Measurements from ENCODE around the gene SLC25A21.
"Not testable (repeated sequence)": the region's sequence is repeated elsewhere in the genome, so short reads cannot be mapped to it uniquely, and the experiment has no call there.

The SLC25A21 gene

GRCh38 chr14:37078131-37078530, 94.3 kb downstream of the SLC25A21 start:
- no peak for ATAC-seq
- no peak for TF ChIP-seq POU6F1 (CRISPR knock-in tag; IDR thresholded peaks at IDR 0.05; ENCODE audit: borderline replicate concordance, low read depth)
- no peak for TF ChIP-seq ZC3H10 (CRISPR knock-in tag; IDR thresholded peaks at IDR 0.05)
- no peak for TF ChIP-seq CSRNP3 (CRISPR knock-in tag; IDR thresholded peaks at IDR 0.05)
- TF ChIP-seq TOX (CRISPR knock-in tag; IDR thresholded peaks at IDR 0.05; ENCODE audit: borderline replicate concordance) = no peak
- no peak for TF ChIP-seq ISL1 (CRISPR knock-in tag; IDR thresholded peaks at IDR 0.05)
- no peak for TF ChIP-seq BACH2 (CRISPR knock-in tag; IDR thresholded peaks at IDR 0.05; ENCODE audit: borderline replicate concordance)
- no peak for TF ChIP-seq SNAI2 (CRISPR knock-in tag; IDR thresholded peaks at IDR 0.05)
- no peak for TF ChIP-seq ZNF70 (CRISPR knock-in tag; IDR thresholded peaks at IDR 0.05)
- no peak for TF ChIP-seq ZFP30 (CRISPR knock-in tag; IDR thresholded peaks at IDR 0.05)

GRCh38 chr14:37074320-37074719, 98.1 kb downstream of the SLC25A21 start:
- ATAC-seq = not testable (repeated sequence)

- TF ChIP-seq ZFP30 (CRISPR knock-in tag; IDR thresholded peaks at IDR 0.05) (no peak), ARNTL (CRISPR knock-in tag; IDR thresholded peaks at IDR 0.05; ENCODE audit: borderline replicate concordance, low read depth) (no peak), ZC3H10 (CRISPR knock-in tag; IDR thresholded peaks at IDR 0.05) (no peak), CSRNP3 (CRISPR knock-in tag; IDR thresholded peaks at IDR 0.05) (no peak), PATZ1 (CRISPR knock-in tag; IDR thresholded peaks at IDR 0.05; ENCODE audit: borderline replicate concordance) (no peak), ZNF70 (CRISPR knock-in tag; IDR thresholded peaks at IDR 0.05) (no peak), TSHZ2 (CRISPR knock-in tag; IDR thresholded peaks at IDR 0.05) (no peak), TOX (CRISPR knock-in tag; IDR thresholded peaks at IDR 0.05; ENCODE audit: borderline replicate concordance) (no peak), TCF4 (CRISPR knock-in tag; IDR thresholded peaks at IDR 0.05; ENCODE audit: borderline replicate concordance) (no peak), OSR1 (CRISPR knock-in tag; IDR thresholded peaks at IDR 0.05) (no peak), GLIS3 (CRISPR knock-in tag; IDR thresholded peaks at IDR 0.05) (no peak), POU6F1 (CRISPR knock-in tag; IDR thresholded peaks at IDR 0.05; ENCODE audit: borderline replicate concordance, low read depth) (no peak), ISL1 (CRISPR knock-in tag; IDR thresholded peaks at IDR 0.05) (no peak)
- ATAC-seq = no peak
These were observed 108.8 kb downstream of the SLC25A21 start for GRCh38 chr14:37063467-37064240.
